Renal pelvis (tissue), 4 donors: ENCODE results near the gene CIC. TPM values are rescaled to one million over a fixed set of nuclear protein-coding genes. Genes with fewer than 3 reads are reported as not detected.
"Not testable (repeated sequence)": the region's sequence is repeated elsewhere in the genome, so short reads cannot be mapped to it uniquely, and the experiment has no call there.

Experiments used
- DNase-seq: peaks from one replicate; pipeline ENCODE4 v3.0.0-alpha.2; 2013
- polyA plus RNA-seq, 3 donors: library from polyadenylated mRNA; unstranded; fragments of 120-200 nt; gene quantifications; one replicate each; pipeline ENCODE4 v1.2.1, GENCODE V29; 2013; ENCODE audit not compliant: insufficient read length in 3 of 3

CIC gene
- polyA plus RNA-seq, 3 donors = 59.3 to 72.5 (median 68.2) TPM

GRCh38 chr19:42331333-42331732 lies 62.3 kb downstream of the CIC start:
- DNase-seq = not testable (repeated sequence)

DNA sequence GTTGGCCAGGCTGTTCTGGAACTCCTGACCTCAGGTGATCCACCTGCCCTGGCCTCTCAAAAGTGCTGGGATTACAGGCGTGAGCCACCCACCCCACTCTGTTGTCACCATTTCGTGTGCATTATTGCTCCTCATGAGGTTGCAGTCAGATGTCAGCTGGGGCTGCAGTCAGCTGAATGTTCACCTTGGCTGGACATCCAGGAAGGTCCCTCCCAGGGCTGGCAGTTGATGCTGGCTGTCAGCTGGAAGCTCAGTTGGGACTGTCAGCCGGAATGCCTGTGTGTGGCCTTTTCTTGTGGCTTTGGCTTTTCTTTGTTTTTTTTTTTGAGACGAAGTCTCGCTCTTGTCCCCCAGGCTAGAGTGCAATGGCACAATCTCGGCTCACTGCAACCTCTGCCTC lies 63.0 kb downstream of the CIC start:
- no peak for DNase-seq

DNA sequence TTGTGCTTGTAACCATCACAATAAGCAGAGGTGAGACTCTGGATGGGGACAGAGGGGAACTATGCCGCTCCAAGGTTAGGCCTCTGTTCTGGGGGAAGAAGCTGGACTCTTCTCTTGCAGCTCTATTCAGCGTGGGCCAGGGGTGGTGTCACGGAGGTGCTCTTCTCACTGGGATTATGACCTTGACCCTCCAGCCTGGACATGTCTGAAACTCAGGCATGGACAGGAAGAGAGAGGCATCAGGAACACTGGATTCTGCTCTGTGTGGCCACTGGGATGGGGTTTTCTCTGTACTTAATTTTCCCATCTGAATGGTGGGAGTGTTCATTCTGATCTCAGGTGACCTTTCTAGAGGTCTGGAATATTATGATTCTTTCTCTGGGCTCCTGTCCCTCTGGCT lies 64.0 kb downstream of the CIC start:
- no peak for DNase-seq

DNA sequence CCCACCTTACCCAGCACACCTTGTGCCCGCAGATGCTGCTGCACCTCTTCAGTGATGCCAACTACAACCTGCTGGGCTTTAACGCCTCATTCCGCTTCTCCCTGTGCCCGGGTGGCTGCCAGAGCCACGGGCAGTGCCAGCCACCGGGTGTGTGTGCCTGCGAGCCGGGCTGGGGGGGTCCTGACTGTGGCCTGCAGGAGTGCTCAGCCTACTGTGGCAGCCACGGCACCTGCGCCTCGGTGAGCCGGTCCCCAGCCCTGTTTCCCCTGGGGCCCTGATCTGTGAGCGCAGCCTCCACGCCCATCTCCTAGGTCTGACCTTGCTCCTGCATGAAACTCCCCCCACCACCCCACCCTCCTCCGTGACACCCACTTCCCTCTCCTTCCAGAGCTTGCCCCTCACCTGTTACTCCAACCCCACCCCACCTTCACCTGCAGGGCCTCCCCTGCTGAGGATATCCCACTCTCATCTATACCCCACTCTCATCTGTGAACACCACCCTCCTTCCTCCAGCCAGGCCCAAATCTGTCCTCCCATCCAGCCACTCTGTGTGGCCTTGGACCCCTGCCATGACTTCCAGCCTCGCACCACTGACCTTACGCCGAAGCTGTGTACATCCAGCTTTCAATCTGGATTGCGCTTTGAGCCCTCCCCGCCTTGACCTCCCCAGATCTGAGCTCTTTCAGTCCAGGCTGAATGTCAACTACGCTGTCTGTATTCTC lies 65.1 kb downstream of the CIC start:
- DNase-seq = no peak

DNA sequence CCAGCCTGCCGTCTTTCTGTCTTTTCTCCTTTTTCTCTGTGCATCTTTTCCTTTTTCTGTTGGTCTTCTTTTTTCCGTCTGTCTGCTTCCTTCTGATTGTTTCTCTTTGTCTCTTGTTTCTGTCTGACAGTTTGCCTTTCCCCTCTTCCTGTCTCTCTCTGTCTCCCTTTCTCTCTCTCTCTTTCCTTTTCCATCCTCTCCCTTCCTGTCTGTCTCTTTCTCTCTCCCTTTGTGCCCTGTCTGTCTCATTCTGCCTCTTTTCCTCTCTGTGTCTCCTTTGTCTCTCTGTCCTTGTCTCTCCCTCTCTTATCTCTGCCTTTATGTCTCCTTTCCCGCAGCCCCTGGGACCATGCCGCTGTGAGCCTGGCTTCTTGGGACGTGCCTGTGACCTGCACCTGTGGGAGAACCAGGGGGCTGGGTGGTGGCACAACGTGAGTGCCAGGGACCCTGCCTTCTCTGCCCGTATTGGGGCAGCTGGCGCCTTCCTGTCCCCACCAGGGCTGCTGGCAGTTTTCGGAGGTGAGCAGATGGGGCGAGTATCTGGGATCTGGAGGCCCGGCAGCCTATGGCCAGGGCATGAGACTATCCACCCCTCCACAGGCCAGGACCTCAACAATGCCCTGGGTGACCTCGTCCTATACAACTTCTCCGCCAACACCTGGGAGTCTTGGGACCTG lies 65.8 kb downstream of the CIC start:
- no peak for DNase-seq

- DNase-seq = no peak
Observed at GRCh38 chr19:42335374-42335936, 66.4 kb downstream of the CIC start.

DNA sequence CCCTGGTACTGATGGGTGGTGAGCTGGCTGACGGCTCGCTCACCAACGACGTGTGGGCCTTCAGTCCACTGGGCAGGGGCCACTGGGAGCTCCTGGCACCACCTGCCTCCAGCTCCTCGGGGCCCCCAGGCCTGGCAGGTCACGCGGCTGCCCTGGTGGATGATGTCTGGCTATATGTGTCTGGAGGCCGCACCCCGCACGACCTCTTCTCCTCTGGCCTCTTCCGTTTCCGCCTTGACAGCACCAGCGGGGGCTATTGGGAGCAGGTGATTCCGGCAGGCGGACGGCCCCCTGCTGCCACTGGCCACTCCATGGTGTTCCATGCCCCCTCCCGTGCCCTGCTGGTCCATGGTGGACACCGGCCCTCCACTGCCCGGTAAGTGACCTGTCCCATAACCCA lies 66.9 kb downstream of the CIC start:
- DNase-seq = no peak

DNA sequence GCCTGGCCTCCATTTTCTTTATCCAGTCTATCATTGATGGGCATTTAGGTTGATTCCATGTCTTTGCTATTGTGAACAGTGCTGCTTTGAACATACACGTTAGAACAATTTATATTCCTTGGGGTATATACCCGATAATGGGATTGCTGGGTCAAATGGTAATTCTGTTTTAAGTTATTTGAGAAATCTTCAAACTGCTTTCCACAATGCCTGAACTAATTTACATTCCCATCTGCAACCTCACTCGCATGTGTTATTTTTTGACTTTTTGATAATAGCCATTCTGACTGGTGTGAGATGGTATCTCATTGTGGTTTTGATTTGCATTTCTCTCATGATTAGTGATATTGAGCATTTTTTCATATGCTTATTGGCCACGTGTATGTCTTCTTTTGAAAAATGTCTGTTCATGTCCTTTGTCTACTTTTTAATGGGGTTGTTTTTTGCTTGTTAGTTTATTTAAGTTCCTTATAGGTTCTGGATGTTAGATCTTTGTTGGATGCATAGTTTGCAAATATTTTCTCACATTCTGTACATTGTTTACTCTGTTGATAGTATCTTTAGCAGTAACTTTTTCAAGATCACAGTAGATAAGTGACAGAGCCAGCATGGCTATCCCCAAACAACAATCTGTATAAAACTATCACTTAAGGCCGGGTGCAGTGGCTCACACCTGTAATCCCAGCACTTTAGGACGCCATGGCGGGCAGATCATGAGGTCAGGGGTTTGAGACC lies 70.2 kb downstream of the CIC start:
- not testable (repeated sequence) for DNase-seq

GRCh38 chr19:42339922-42340321 lies 70.9 kb downstream of the CIC start:
- DNase-seq = not testable (repeated sequence)

DNA sequence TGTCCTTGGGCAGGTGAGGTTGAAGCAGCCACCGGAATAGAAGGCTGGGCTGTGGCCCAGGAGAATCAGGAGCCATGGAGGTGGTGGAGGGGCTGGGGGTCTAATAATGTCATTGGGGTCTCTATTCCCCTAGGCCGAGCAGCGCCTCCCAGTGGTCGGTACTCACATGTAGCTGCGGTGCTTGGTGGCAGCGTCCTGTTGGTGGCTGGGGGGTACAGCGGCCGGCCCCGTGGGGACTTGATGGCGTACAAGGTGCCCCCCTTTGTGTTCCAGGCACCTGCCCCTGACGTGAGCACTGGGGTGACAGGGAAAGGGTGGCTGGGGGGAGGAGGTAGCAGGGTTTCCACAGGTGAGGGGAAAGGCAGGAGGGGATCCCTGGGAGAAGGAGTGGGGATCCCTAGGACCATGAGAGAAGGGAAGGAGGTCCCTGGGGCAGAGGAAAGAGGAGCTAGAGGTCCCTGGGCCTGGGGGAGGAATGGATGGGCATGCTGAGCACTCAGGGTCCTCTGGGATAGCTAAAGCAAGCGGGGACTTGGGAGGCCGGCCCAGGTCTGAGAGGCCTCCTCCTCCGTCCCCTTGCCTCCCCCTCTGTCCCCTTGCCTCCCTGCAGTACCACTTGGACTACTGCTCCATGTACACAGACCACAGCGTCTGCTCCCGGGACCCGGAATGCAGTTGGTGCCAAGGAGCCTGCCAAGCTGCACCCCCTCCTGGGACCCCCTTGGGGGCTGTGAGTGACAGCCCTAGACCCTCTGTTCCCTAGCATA lies 74.5 kb downstream of the CIC start:
- DNase-seq = no peak

GRCh38 chr19:42344336-42344893 lies 75.4 kb downstream of the CIC start:
- no peak for DNase-seq

Other genes starting within 250 kb of the CIC start
- gene GRIK5, start 199.0 kb upstream of the CIC start, polyA plus RNA-seq = 10 to 100 TPM; 24.1 to 30.6 (median 30.5) TPM
- 10 to 100 TPM; 16.2 to 21.0 (median 20.6) TPM for gene ZNF574, start 193.1 kb upstream of the CIC start, polyA plus RNA-seq
- 1 to 10 TPM in 2 of 3 donors, under 1 TPM in 1; 0.58 to 1.2 (median 1.2) TPM for gene POU2F2, start 136.8 kb upstream of the CIC start, polyA plus RNA-seq
- 10 to 100 TPM; 27.9 to 32.9 (median 30.4) TPM for gene DEDD2, start 51.6 kb upstream of the CIC start, polyA plus RNA-seq
- 10 to 100 TPM in 1 of 3 donors, 1 to 10 TPM in 2; 9.2 to 10.2 (median 9.3) TPM for gene ZNF526, start 48.9 kb upstream of the CIC start, polyA plus RNA-seq
- 10 to 100 TPM; 70.3 to 85.9 (median 84.1) TPM for gene GSK3A, start 26.6 kb upstream of the CIC start, polyA plus RNA-seq
- 10 to 100 TPM; 74.2 to 96.3 (median 86.2) TPM for gene ERF, start 14.1 kb upstream of the CIC start, polyA plus RNA-seq
- 1 to 10 TPM; 1.9 to 2.9 (median 2.2) TPM for gene PRR19, start 32.9 kb downstream of the CIC start, polyA plus RNA-seq
- gene PAFAH1B3, start 33.4 kb downstream of the CIC start, polyA plus RNA-seq = 100 to 1,000 TPM in 1 of 3 donors, 10 to 100 TPM in 2; 79.4 to 107 (median 98.2) TPM
- 1 to 10 TPM in 2 of 3 donors, under 1 TPM in 1; 0.67 to 1.5 (median 1.1) TPM for gene TMEM145, start 44.1 kb downstream of the CIC start, polyA plus RNA-seq
- gene MEGF8, start 56.4 kb downstream of the CIC start, polyA plus RNA-seq = 10 to 100 TPM; 43.0 to 45.6 (median 43.8) TPM
- 1 to 10 TPM in 2 of 3 donors, under 1 TPM in 1; 0.59 to 2.1 (median 2.0) TPM for gene CNFN, start 121.0 kb downstream of the CIC start, polyA plus RNA-seq
- gene LIPE, start 158.1 kb downstream of the CIC start, polyA plus RNA-seq = 10 to 100 TPM; 12.3 to 15.0 (median 13.5) TPM
- under 1 TPM in 2 of 3 donors, not detected in 1; 0.11 to 0.22 TPM for gene CXCL17, start 173.7 kb downstream of the CIC start, polyA plus RNA-seq